ENCODE data around the gene CCT8. TPM values are rescaled to one million over a fixed set of nuclear protein-coding genes. Genes with fewer than 3 reads are reported as not detected.

Gene CCT8
- total and polyA plus RNA-seq, 10 of the 15 experiments (the other 5 are each of a cell fraction or from before 2014, with no cell fraction given): 321 to 696 (median 471) TPM

DNA sequence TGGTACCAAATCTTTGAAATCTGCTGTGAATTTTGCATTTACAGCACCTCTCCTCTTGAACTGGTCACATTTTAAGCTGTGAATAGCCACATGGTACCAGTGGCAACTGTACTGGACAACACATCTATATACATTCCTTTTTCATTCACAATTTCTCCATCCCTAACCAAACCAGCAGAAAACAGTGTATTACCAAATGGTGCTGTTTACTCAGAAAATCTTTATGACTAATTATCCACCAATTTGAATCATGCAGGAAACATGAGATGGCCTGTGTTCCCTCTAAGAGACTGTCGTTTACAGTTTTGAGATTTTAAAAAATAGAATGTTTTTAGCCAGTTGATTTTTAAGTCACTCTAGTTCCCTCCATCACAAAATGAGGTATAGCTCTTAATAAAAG, 17.6 kb upstream of the CCT8 start:
- BruUV-seq (replicated peaks): no TSS peak
- Histone ChIP-seq H3K9ac (ENCODE audit: control insufficient read depth, insufficient read depth, low read length) (no peak overlapping the region), H3K4me2 (ENCODE audit: control insufficient read depth, insufficient read depth) (no peak overlapping the region), H3K36me3 (ENCODE audit: control insufficient read depth in 2 of 2, insufficient read depth in 2 of 2, low read length in 1 of 2) (peaks cover 0 to 4% of the 10 kb centered on the region in 2 experiments; a peak in 1 of 4 replicates), H3K4me1 (ENCODE audit: control insufficient read depth, insufficient read depth, low read length) (no peaks in the 10 kb centered on the region), H3K9me3 (replicated peaks; ENCODE audit: control insufficient read depth, insufficient read depth, low read length) (no peaks in the 10 kb centered on the region), H3K27ac (ENCODE audit: control insufficient read depth, insufficient read depth) (no peak overlapping the region), H3K4me3 (no peak overlapping the region), H2AFZ (ENCODE audit: control insufficient read depth, low read depth, low read length) (no peak overlapping the region), H3K79me2 (ENCODE audit: control insufficient read depth, insufficient read depth, low read length) (no peaks in the 10 kb centered on the region), H3K27me3 (replicated peaks in 1 of 2; ENCODE audit: control insufficient read depth in 2 of 2, insufficient read depth in 2 of 2, low read length in 1 of 2) (no peaks in the 10 kb centered on the region), H4K20me1 (ENCODE audit: control insufficient read depth, insufficient read depth) (no peaks in the 10 kb centered on the region)
- FAIRE-seq (no peak), ATAC-seq (no peak), DNase-seq (ENCODE audit: low read depth, low spot score) (no peak)
- 0% methylated on average over 1 of the region's 1 CpG for WGBS (ENCODE audit: insufficient coverage, insufficient replicate concordance, low lambda C conversion rate, missing lambda C conversion rate)
- ChIA-PET RAD21 (ENCODE audit: unreplicated experiment) (interaction anchor here (0.7 to 8.6 kb wide), 7 partner anchors 11 to 285 kb away, joined by 3 to 85 read pairs (median 7); no protein-coding TSS in a partner anchor), SMC1A (ENCODE audit: uncharacterized antibody, unreplicated experiment) (interaction anchor here (0.8 to 10.3 kb wide), 18 partner anchors 9 to 285 kb away, joined by 3 to 114 read pairs (median 6); no protein-coding TSS in a partner anchor), POLR2A (no interaction called here), CTCF (interaction anchor here (1.0 to 12.5 kb wide), 8 partner anchors 9 to 282 kb away, joined by 3 to 235 read pairs (median 4); no protein-coding TSS in a partner anchor)
- in situ Hi-C loops (cut with MboI): no loop called here
- intact Hi-C loops (cut with micrococcal nuclease; ENCODE audit: unreplicated experiment): loop anchor here (10.0 kb wide), 1 partner anchor 384 kb away; no protein-coding TSS in a partner anchor
- TF ChIP-seq, protein P1, sequence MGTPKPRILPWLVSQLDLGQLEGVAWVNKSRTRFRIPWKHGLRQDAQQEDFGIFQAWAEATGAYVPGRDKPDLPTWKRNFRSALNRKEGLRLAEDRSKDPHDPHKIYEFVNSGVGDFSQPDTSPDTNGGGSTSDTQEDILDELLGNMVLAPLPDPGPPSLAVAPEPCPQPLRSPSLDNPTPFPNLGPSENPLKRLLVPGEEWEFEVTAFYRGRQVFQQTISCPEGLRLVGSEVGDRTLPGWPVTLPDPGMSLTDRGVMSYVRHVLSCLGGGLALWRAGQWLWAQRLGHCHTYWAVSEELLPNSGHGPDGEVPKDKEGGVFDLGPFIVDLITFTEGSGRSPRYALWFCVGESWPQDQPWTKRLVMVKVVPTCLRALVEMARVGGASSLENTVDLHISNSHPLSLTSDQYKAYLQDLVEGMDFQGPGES (IDR thresholded peaks at IDR 0.05): no peak
- TF ChIP-seq, protein P2, sequence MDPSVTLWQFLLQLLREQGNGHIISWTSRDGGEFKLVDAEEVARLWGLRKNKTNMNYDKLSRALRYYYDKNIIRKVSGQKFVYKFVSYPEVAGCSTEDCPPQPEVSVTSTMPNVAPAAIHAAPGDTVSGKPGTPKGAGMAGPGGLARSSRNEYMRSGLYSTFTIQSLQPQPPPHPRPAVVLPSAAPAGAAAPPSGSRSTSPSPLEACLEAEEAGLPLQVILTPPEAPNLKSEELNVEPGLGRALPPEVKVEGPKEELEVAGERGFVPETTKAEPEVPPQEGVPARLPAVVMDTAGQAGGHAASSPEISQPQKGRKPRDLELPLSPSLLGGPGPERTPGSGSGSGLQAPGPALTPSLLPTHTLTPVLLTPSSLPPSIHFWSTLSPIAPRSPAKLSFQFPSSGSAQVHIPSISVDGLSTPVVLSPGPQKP (IDR thresholded peaks at IDR 0.05; ENCODE audit: low read depth, low read length): no peak
- TF ChIP-seq NR2F1 (conservative IDR thresholded peaks at IDR 0.05): no peak
- no peak for TF ChIP-seq EZH2 (IDR thresholded peaks at IDR 0.05; ENCODE audit: borderline replicate concordance, control insufficient read depth, low read depth, low read length)
- no peak for TF ChIP-seq NRF1 (conservative IDR thresholded peaks at IDR 0.05; ENCODE audit: low read depth, low read length)
- TF ChIP-seq, protein P3, sequence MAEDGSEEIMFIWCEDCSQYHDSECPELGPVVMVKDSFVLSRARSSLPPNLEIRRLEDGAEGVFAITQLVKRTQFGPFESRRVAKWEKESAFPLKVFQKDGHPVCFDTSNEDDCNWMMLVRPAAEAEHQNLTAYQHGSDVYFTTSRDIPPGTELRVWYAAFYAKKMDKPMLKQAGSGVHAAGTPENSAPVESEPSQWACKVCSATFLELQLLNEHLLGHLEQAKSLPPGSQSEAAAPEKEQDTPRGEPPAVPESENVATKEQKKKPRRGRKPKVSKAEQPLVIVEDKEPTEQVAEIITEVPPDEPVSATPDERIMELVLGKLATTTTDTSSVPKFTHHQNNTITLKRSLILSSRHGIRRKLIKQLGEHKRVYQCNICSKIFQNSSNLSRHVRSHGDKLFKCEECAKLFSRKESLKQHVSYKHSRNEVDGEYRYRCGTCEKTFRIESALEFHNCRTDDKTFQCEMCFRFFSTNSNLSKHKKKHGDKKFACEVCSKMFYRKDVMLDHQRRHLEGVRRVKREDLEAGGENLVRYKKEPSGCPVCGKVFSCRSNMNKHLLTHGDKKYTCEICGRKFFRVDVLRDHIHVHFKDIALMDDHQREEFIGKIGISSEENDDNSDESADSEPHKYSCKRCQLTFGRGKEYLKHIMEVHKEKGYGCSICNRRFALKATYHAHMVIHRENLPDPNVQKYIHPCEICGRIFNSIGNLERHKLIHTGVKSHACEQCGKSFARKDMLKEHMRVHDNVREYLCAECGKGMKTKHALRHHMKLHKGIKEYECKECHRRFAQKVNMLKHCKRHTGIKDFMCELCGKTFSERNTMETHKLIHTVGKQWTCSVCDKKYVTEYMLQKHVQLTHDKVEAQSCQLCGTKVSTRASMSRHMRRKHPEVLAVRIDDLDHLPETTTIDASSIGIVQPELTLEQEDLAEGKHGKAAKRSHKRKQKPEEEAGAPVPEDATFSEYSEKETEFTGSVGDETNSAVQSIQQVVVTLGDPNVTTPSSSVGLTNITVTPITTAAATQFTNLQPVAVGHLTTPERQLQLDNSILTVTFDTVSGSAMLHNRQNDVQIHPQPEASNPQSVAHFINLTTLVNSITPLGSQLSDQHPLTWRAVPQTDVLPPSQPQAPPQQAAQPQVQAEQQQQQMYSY (CRISPR knock-in tag; IDR thresholded peaks at IDR 0.05): no peak
- TF ChIP-seq, protein P4, sequence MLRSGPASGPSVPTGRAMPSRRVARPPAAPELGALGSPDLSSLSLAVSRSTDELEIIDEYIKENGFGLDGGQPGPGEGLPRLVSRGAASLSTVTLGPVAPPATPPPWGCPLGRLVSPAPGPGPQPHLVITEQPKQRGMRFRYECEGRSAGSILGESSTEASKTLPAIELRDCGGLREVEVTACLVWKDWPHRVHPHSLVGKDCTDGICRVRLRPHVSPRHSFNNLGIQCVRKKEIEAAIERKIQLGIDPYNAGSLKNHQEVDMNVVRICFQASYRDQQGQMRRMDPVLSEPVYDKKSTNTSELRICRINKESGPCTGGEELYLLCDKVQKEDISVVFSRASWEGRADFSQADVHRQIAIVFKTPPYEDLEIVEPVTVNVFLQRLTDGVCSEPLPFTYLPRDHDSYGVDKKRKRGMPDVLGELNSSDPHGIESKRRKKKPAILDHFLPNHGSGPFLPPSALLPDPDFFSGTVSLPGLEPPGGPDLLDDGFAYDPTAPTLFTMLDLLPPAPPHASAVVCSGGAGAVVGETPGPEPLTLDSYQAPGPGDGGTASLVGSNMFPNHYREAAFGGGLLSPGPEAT (IDR thresholded peaks at IDR 0.05; ENCODE audit: low read depth): no peak
- TF ChIP-seq SUZ12 (IDR thresholded peaks at IDR 0.05; ENCODE audit: unreplicated experiment): no peak
- no peak for TF ChIP-seq HDGF (IDR thresholded peaks at IDR 0.05)
- no peak for TF ChIP-seq SIX5 (IDR thresholded peaks at IDR 0.05; ENCODE audit: low read depth, low read length, severe bottlenecking)
- no peak for TF ChIP-seq POU2F2 (IDR thresholded peaks at IDR 0.05; ENCODE audit: borderline replicate concordance, low read depth, low read length)
- TF ChIP-seq NFYA (IDR thresholded peaks at IDR 0.05; ENCODE audit: borderline replicate concordance, low read depth, low read length): no peak
- no peak for TF ChIP-seq NFIC (IDR thresholded peaks at IDR 0.05; ENCODE audit: low read depth, low read length)
- TF ChIP-seq CHD2 (IDR thresholded peaks at IDR 0.05; ENCODE audit: borderline replicate concordance, low read depth, low read length): no peak
- TF ChIP-seq RFX5 (IDR thresholded peaks at IDR 0.05; ENCODE audit: low read depth, low read length): no peak
- TF ChIP-seq MEF2A (IDR thresholded peaks at IDR 0.05; ENCODE audit: insufficient read depth, low read depth, low read length): no peak
- TF ChIP-seq TAF1 (IDR thresholded peaks at IDR 0.05; ENCODE audit: borderline replicate concordance, low read depth, low read length): no peak
- no peak for TF ChIP-seq CREB1 (IDR thresholded peaks at IDR 0.05; ENCODE audit: low read depth)
